CD4-positive, alpha-beta T cell treated with Interleukin-6 for 4 hours (primary cell): ENCODE measurements around the gene KLHDC10.
A peak's percentile ranks its signal among the peaks of the same experiment; 100 is the strongest.
"Not testable (repeated sequence)": the region's sequence is repeated elsewhere in the genome, so short reads cannot be mapped to it uniquely, and the experiment has no call there.

Source experiments
- DNase-seq: peaks from one replicate; pipeline ENCODE4 v3.0.0-alpha.2; 2020; ENCODE audit warnings: mixed read lengths

Gene KLHDC10

DNA sequence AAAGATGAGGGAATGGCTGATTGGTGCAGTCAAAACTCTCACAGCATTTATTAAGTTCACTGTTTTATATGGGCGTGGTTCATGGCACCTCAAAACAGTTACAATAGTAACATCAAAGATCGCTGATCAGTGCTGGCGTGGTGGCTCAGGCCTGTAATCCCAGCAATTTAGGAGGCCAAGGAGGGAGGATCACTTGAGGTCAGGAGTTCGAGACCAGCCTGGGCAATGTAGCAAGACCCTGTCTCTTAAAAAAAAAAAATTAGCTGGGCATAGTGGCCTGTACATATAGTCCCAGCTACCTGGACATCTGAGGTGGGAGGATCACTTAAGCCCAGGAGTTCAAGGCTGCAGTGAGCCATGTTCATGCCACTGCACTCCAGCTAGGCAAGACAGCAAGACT is 48.5 kb downstream of the KLHDC10 start:
- no peak for DNase-seq

DNA sequence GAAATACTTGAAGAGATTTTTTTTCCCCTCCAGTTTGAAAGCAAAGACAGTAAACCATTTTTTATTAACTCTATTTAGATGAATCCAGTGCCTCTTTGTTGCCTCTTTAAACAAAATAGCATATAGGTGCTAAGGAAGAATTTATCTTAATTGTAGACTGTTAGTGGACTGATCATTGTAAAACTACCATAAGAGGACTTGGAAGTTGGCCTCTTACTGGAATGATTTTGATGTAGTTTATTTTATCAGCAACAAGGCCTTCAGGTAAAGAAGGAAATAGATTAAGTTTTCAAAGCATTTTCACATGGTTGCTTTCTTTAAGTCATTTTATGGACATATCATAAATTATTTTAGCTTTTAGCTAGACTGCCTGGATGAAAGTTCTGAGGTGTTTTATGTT is 53.2 kb downstream of the KLHDC10 start:
- no peak for DNase-seq

DNA sequence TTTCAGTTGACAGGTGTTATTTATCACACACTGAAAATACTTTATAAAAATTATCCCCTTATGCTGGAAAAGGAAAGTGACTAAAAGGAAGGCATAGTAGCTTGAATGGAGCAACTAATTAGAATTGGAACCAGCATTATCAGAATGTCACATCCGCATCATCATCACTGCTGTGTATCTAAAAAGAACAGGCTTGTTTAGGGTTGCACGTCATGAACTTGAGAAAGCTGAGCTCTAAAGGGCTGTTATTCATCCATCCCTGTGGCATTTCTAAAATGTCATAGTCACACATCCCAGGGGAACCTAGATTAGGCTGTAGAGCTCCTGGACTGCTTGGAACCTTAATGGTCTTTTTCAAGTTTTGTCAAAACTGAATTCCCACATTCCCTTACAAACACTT is 54.4 kb downstream of the KLHDC10 start:
- no peak for DNase-seq

DNA sequence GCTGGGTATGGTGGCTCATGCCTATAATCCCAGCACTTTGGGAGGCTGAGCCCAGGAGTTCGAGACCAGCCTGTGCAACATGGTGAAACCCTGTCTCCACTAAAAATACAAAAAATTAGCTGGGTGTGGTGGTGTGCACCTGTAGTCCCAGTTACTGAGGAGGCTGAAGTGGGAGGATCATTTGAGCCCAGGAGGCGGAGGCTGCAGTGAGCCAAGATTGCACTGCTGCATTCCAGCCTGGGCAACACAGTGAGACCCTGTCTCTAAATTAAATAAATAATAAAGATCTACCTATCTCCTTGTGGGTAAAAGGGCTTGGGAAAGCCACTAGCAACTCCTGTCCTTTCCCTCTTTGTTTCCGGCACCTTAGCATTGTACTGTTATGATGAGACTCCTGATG is 56.5 kb downstream of the KLHDC10 start:
- DNase-seq, result not testable (repeated sequence)

DNA sequence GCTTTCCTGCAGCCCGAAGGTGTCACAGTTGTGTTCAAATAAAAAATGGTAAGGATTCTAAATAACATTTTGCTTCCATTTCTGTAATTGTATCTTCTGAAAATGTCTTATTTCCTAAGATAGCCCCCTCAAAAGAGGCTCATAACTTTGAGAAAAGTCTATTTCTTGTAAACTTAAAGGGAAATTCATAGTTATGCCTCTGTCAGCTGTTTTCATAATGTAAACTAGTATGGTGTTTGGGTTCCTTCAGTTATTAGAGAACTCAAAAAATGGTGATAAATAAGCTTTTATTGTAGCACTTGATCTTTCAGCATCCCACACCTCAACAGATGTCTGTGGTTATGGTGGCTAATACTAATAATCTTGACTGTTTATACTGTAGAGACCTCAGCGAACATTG is 57.1 kb downstream of the KLHDC10 start:
- DNase-seq, result no peak

DNA sequence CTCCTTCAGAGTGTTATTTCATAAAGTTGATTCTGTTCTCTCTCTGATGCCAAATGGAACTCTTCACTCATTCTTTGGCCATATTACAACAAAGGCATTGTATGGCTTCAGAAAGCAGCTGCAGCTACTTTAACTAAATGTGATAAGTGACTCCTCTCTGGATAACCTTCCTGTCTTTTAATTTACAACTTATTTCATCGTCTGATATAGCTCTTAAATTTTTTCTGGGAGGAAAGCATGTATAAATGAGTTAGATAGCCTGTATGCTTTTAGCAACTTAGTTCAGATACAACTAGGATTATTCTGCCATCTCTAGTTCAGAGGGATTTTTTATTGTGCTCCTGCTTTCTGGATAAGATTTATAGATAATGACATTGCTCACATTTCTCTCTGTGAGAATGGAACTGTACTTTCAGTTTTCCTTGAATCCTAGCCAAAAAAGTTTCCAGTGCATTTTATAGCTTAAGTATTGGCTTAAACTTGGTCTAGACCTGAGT is 57.5 kb downstream of the KLHDC10 start:
- no peak for DNase-seq

DNA sequence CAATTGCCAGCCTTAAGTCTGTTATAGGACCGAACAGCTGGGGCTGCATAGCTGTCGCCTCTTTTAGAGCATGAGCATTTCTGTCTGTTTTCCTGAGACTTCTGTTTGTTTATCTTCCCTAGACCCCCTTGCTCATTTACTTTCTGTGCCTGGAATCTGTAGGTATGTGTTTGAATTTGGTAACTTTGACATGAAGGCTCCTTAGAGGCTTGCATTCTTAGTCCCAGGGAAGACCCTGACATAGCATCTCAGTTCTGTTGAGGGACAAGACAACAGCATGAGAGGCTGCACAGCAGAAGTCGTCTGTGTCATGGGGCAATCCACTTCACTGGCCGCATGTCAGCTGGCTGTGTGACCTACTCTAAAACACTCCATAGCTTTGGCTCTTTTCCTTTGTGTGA is 58.7 kb downstream of the KLHDC10 start:
- DNase-seq, result no peak

DNA sequence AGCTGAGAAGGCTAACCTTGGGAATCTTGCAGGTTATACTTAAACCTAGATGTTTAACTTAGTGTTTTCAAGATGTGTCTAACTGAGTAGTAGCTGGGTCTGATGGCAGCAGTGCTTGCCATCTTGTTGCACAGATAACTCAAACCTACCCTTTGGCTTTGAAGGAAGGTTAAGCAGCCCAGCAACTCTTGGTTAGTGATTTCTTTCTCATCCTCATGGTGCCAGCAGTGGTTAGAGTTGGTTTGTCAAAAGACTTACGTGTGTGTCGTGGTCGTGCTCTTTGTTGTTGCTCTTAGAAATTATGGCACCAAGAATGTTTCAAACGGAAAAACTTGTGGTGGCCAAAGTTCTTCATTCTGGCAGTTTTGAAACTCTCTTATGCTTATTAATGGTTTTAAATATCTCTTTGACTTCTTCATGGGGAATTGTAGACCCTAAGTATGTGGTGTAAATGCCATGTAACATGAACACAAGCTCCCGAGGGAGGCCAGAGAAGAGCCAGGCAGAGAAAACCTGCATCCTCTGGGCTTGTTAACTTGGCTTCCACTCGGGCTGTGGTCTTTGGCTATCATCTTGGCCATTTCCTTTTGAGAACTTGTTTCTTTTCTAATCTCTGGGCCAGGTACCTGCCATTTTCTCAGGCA is 61.0 kb downstream of the KLHDC10 start:
- DNase-seq, result no peak

DNA sequence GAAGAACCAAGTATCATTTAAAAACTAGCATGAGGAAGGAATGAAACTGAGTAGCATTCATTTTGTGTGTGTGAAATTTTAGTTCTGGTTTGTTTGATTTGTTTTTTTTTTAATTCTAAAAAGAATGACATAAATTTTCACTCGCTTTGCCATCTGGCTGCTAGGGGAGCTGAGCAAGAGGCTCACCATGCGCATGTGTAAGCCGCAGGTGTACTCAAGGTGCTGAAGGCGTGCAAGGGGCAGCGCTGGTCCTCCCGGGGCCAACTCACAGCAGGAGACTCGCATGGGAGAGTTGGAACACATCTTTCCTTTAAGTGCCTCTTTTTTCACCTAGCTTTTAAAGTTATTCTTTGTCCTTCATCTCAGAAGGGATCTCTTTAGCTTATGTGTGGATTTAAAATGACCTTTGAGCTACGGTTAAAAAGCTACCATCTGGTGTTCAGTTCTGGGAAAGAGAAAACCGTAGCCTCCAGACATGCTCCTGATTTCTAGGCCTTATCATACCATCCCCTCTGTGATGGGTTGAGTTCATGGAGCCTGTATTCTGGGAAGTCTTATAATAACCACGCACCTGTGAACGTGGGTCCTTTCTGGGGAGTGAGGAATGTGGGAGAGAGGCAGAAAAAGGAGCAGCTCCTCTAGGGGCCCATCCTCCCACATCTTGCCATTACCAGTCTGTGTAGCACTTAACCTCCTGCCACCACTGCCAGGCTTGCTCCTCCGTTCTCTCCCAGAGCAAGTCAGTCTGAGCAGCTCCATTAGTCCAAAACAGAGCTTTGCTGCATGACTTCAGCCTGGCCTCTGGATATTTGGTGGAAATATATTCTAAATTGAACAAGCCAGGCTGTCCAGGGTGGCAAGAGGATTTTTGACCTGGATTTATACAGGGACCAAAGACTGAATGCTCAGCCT is 61.9 kb downstream of the KLHDC10 start:
- DNase-seq, result no peak

DNA sequence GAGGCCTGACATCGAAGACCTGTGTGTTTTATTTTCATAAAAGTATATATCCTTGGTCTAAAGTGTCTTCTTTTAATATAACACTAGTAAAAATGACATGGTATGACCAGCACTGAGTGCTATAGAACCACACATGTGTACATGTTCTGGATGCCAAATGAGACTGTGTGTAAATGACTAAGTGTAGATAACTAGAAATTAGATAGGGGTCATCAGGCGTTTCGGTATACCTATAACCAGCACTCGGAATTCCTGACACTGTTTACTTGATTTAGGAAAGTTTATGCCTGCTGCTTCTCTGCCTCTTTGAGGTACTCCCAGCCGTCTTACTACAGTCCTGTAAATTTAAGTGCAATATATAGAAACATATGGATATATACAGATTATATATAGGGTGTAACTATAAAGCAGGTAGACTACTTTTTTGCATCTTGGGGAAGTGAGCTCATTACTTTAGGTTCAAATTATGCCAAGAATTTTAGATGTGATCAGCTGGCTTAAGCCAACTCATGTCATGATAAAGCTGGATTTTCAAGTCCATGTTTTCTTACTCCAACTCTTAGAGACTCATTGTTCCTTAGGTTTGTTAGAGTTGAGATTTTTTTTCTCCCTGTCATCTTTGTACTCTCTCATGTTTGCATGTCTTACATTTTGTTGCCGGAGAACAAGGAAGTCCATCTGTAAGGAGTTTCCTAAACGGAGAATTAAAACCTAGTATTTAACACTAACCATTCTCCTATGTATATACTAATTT is 62.9 kb downstream of the KLHDC10 start:
- DNase-seq, result no peak

DNA sequence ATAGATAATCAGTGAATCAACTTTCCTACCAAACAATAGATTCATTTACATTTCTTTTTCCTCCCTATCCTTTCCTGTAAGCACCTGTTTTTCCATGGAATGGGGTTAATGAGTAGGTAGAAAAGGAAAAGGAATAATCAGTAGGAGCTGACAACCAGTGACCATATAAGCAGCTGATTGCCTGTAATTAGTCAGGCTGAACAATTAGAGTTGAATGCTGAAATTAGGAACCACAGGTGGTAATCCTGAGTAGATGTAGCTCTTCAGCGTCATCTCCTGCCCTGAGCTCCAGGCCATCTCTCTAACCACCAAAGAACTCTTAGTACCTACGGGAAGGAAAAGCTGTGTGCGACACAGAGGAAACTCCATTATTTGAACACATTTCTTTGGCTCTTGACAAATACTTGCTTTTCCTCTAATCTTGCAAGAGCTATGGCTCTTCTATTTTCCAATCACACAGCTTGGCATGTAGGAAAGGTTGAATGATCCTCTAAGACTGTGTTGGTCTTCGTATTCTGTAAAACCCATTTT is 63.8 kb downstream of the KLHDC10 start:
- no peak for DNase-seq

DNA sequence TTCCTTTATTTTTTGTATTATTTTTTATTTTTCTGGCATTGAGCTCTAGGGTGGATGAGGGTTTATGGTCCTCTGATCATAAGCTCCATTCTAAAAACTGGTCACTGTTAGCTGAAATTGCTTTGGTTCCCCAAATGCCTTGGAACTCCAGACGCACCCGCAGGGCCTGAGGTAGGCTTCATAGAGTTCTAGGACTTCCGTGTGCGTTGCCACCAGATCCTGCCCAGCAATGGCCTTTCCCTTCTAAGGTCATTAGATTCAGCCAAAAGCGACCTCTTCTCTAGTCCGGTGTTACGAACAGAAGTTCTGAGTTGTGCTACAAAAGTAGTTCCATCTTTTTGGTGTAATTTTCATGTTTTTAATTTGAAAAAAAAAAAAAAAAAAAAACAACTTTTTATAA is 64.4 kb downstream of the KLHDC10 start:
- no peak for DNase-seq

DNA sequence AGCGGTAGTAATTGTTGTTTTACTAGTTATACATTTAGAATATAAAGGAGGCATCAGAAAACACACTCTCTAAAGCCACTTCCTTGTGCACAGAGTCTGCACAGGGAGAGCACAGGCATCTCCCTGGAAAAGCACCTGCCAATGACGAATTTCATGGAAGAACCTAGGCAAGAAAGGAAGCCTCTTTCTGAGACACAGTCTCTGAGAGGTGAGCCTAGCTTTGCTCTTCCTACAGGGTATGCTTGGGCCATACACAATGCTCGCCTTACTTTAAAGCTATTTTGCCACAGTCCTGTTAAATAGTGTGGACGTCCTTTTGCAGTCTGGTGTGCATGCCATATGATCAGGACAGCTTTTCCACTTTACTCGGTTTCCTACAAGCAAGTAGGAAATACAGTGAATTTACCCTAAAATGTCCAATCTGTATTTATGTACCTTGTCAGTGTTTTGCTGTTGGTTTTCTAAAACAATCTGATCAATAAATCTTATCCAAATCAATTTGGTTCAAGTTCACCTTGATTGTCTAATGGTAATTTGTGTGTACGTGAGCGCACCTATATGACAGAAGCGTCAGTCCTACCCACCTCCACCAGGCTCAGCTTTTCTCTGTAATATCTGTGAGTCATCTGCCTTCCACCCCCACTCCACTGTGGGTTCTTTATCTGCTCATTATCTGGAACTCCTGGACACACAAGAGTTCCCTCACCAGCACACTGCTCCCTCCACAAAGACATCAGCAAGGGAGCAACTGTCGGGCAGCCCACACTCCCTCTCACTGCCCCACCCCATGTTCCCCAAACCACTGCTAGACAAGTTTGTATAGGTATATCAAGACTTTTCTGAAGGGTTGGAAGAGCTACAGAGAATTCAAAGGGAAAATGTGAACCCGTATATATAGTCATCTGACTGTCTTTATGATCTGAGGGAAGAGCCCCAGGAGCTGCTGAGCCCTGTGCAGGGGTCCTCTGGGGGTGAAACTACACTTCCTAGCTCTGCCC is 65.2 kb downstream of the KLHDC10 start:
- DNase-seq, result no peak

DNA sequence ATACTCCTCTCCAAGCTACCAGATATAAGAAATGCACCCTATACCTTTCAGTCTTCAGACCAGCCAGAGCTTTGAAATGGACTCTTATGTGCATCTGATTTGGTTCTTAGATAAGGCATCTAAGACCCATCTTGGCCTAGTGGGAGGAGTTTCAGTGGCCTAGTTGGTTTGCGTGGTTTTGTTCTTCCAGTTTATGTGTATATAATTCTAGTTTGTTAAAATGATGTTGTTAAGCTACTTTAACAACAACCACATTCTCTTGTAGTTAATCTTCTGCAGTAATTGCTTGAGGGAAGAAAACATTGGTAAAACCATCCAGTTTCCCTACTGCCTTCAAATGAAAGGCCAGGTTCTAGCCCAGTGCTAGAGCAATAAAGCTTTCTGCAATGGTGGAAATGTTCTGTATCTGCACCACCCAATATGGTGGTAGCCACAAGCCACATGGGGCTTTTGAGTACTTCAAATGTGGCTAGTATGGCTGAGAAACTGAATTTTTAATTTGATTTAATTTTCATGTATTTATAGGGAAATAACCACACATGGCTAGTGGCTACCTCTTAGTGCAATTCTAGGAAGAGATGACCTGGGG is 66.3 kb downstream of the KLHDC10 start:
- no peak for DNase-seq

DNA sequence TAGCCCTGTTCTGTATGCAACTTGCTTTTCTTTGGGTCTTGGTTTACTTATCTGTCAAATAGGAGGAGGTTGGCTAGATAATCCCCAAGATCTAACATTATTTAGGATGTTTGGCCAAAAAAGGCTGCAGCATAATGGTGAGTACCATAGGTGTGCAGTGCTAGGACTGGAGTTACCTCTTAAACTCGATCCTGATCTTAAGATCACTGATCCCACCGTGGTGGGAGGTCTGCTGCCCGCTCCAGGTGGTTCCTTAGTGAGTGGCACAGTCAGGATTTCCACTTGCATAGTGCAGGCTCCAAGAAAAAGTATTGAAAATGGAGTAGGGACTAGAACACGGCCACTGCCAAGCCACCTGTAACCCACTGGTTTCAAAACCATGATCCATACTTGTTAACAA is 66.9 kb downstream of the KLHDC10 start:
- DNase-seq, result no peak

DNA sequence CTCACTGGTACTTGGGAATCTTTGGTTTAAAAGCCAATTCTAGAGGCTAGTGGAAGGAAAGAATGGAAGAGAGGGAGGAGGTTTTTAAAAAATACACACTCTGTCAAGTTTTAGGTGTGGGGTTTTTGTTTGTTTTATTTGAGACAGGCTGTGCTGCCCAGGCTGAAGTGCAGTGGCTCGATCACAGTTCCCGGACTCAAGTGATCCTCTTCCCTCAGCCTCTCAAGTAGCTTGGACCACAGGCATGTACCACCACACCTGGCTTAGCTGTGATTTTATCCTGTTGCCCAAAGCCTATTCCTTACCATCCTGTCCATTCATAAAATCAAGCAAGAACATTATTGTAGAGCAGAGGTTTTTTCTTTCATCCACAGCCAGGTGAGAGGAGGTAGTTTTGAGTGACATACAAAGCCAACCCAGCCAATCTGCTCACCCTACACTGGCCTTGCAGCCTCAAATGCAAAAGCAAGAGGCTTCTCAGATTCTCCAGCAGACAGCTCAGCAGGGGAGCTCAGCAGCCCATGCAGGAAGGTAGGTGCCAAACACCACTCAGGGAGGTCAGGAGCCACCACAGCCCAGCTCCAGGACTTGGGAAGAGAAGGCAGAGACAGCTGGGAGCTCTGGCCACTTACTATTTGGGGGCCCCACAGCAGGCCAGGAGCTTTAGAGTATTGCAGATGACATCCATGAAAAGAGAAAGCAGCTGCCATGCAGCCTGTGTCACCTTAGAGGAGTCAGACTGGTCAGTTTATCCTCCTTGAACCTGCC is 69.0 kb downstream of the KLHDC10 start:
- no peak for DNase-seq

DNA sequence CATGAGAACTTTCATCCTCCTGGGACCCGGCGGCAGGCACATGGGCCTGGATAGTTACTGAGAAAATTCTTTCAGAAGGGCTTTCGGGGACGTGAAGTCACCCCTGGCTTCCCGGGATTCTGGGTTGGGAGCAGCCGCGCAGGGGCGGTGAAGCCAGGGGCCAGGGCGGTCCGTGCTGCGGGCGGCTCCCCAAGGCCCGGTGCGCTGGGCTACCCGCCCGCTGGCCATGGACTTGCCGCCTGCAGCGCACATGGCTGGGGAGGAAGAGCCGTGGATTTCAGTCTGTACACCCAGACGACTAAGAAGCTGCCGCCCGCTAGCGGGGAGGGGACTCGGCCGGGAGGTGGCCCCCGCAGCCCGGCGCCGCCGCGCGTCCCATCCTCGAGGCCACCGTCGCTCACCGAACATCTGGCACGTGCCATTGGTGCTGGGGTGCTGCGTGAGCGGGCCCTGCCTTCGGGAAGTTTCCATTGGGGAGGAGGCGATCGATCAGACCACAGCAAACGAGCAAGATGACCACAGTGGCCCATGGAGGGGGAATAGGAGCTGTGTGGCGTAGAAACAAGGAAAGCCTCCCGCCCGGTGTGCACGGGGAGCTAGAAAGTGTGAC is 70.3 kb downstream of the KLHDC10 start:
- no peak for DNase-seq

DNA sequence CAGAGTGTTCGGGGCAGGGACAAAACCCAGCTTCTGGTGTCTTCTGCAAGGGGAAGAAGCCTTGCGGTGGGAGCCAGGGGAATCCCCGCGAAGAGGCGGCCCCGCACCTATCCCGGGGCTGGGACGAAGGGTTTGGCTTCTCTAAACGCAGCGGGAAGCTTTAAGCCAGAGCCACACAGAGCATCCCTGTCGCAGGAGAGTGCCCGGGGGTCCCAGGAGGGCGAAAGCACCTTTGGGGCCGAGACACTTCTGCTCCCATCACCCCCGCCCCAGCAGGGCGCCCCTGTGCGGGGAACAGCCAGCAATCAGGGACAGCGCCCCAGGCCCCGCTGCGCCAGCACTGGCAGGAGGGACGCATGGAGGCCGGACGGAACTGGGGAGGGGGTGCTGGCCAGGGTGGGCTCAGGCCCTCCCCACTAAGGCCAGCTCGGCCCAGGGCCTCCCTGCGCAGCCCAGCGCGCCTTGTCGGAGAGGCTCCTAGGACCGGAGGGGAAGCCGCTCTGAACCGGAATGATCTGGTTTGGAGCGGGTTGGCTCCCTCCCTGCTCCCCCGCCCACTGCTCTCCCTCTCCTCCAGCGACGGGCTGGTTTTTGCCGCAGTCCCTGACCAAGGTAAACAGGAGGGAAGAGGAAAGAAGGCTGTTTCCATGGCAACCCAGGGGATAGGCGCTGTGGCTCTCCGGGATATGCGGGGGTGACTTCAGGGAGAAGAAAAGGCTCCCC is 71.0 kb downstream of the KLHDC10 start:
- peak; percentile 49 for DNase-seq

DNA sequence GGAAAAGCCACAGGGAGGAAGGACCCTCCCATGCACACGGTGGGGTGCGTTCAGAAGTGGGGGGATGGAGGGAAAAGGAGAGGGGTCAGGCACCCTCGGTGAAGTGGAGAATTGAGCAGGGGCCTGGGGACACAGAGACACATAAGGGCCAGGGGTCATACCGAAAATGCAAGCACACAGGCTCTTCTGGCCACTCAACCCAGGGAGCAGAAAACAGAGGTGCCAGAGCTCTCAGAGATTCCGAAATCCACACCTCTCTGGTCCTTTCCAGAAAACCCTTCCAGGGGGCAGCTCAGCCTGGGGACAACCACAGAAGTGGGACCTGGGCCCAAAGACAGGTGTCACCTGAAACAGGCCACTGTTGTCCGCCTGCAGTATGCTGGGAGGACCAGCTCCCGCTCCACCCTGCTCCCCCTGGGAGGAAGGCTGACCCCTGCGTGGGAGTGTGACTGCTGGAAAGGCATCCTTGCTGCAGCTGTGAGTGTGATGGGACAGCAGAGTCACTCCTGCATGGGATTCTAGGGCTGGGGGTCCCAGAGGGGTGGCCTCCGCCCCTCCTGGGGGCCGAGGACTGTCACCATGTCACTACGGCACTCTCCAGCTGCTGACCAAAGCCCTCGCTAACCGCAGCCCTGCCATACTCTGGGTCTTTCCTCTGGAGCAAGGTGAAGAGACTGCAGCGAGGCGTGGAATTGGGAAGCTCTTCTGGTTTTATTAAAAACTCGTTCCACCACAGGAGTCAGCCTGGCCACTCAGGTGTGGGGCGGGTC is 71.7 kb downstream of the KLHDC10 start:
- DNase-seq, result no peak
